Measurements from ENCODE around the gene TPCN1.
A peak's percentile ranks its signal among the peaks of the same experiment; 100 is the strongest.

Gene TPCN1

DNA sequence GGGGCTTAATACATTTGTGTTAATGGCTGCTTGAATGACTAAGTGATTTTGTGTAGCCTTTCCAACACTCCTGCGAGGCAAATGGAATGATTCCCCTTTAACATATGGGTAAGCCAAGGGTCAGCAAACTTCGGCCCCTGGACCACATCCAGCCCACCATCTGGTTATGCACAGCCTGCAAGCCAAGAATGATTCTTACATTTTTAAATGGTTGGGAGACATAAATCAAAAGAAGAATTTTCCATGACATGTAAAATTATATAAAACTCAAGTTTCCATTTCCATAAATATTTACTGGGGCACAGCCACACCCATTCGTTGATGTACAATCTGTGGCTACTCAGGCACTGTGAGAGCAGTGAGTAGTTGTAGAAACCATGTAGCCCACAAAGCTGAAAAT, 104.7 kb downstream of the TPCN1 start:
- H3K27me3 ChIP-seq = no peaks in the 10 kb centered on the region
- no peak for TF ChIP-seq Cebpa-rat (IDR thresholded peaks at IDR 0.05)
- 0 out of 22 replicates have a peak overlapping the region, but pooled peaks of 1 of the 11 experiments have one; percentile 24 for H3K9ac ChIP-seq
- H3K36me3 ChIP-seq = peaks cover 0 to 72% (median 11%) of the 10 kb centered on the region in 11 experiments; a peak in 14 of 22 replicates
- H3K4me1 ChIP-seq = peaks cover 14 to 41% (median 21%) of the 10 kb centered on the region in 10 experiments
- peaks cover 0 to 15% (median 9%) of the 10 kb centered on the region in 11 experiments; a peak in 11 of 22 replicates for H3K9me3 ChIP-seq (replicated peaks in 1 of 11)
- H3K27ac ChIP-seq = no peak overlapping the region
- 0 out of 22 replicates have a peak overlapping the region, but pooled peaks of 1 of the 11 experiments have one; percentile 35 for H3K4me2 ChIP-seq
- no peak overlapping the region for H3K4me3 ChIP-seq
- H4K20me1 ChIP-seq = peaks cover 0 to 27% (median 0%) of the 10 kb centered on the region in 11 experiments; a peak in 4 of 22 replicates

DNA sequence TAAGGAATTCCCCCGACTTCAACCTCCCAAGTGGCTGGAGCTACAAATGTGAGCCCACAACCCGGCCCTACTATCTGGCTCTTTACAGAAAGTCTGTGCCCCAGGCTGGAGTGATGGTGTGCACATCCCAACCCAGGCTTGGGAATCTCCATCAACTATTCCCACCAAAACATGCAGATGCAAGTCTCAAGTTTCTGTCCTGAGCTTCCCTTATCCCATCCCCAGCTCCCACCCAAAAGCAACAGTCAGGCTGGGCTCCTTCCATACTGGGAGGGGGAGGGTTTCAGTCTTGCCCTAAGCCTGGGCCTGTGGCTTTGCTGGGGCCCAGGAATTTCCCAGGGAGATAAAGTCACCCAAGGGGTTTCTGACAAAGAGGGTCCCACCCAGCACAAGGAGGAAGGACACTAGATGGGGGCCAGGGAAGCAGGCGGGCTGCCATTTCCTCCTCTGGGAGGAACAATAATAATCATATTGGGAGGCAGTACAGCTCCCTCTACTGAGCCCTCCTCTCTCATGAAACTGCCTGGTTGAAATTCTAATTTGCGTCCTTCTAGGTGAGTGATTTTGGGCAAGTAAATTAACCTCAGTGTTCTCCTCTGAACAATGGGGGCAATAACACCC, 105.6 kb downstream of the TPCN1 start:
- Histone ChIP-seq H3K36me3 (peaks cover 0 to 73% (median 7%) of the 10 kb centered on the region in 11 experiments; a peak in 10 of 22 replicates), H3K4me3 (no peak overlapping the region), H3K9ac (peak overlapping the region in 2 of 11 experiments; percentile 24 to 26; a peak in 2 of 22 replicates), H3K27ac (no peak overlapping the region), H4K20me1 (peaks cover 0 to 26% (median 0%) of the 10 kb centered on the region in 11 experiments; a peak in 6 of 22 replicates), H3K27me3 (no peaks in the 10 kb centered on the region), H3K9me3 (replicated peaks in 1 of 11) (peaks cover 0 to 12% (median 5%) of the 10 kb centered on the region in 11 experiments; a peak in 10 of 22 replicates), H3K4me2 (peak overlapping the region; percentile 25 to 53 (median 38); a peak in 19 of 22 replicates), H3K4me1 (peaks cover 14 to 40% (median 21%) of the 10 kb centered on the region in 10 experiments)
- TF ChIP-seq Cebpa-rat (IDR thresholded peaks at IDR 0.05) = no peak

DNA sequence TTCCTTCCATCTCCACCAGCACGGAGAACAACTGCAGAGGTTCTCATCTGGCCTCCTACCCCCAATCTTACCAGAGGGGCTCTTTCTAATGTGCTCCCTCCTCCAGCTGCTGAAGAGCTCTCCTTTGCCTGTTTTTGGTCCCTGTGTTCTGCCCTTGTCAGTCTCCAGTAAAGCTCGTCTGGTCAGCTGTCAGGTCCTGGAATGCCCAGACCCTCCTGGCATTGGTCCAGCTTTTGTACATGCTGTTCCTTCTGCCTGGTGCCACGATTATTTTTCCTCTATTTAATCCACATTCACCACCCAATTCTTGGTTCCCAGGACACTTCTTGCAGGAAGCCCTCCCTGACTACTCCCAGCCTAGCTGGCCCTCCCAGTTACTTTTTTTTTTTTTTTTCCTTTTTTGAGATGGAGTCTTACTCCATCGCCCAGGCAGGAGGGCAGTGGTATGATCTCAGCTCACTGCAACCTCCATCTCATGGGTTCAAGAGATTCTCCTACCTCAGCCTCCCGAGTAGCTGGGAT, 107.2 kb downstream of the TPCN1 start:
- Histone ChIP-seq H4K20me1 (peaks cover 0 to 41% (median 6%) of the 10 kb centered on the region in 11 experiments; a peak in 10 of 22 replicates), H3K9ac (no peak overlapping the region), H3K27me3 (no peaks in the 10 kb centered on the region), H3K4me1 (peaks cover 21 to 36% (median 27%) of the 10 kb centered on the region in 10 experiments), H3K9me3 (replicated peaks in 1 of 11) (no peaks in the 10 kb centered on the region; a peak in 2 of 22 replicates), H3K36me3 (peaks cover 0 to 74% (median 0%) of the 10 kb centered on the region in 11 experiments; a peak in 9 of 22 replicates), H3K27ac (no peak overlapping the region), H3K4me3 (no peak overlapping the region), H3K4me2 (no peak overlapping the region)
- no peak for TF ChIP-seq Cebpa-rat (IDR thresholded peaks at IDR 0.05)

DNA sequence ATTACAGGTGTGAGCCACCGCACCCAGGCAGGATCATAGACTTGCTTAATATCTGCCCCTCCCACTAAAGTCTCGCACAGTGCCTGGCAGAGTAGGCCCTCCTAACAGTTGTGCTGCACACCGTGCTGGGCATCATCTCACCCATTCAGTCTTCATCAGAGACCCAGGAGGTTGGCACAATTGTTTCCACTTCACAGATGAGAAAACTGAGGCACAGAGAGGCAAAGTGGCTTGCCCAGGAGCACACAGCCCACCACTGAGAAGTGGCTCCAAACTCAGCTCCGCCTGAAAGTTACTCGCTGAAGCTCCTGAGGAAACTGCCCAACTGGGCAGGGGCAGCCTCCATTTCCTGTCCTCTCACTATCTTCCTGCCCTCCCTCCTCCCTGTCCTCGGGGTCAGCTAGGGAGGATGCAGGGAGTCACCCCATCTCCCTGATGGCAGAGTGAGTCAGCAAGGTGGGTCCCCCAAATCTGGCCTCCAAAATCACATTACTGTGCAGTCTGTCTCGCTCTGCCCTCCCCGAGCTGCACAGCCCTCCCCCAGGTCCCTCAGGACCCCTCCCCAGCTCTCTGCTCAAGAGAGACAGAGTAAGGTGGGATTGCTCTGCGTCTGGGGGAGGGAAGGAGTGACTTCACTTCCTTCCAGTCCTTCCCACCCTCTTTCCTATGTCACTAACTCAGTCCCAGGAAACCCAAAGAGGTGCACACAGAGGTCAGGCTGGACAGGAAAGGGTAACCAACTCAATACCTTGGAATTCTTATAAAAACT, 107.9 kb downstream of the TPCN1 start:
- TF ChIP-seq Cebpa-rat (IDR thresholded peaks at IDR 0.05) = no peak
- H3K9ac ChIP-seq = no peak overlapping the region

DNA sequence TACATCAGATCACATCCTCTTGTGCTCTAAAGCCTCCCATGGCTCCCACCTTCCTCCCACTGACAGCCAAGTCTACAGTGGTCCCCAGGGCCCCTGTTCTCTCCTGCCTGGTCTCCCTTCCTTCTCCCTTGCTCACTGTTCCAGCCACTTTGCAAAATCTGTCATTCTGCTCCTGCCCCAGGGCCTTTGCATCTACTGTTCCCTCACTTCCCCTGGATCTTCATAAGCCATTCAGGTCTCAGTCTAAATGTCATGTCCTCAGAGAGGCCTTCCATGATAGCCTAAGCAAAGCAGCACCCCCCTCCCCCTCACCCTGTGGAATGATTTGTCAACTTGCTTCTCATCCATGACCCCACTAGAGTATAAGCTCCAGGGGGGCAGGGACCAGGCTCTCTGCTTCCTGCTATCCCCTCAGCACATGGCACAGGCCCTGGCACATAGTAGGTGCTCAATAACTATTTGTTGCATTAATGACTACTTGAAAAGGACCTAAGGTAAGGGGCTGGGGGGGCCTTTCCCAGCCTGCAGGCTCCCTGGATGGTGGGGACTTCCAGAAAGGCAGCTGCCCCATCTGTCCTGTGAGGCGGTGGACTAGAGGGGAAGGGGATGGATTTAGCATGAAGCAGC, 108.6 kb downstream of the TPCN1 start:
- no peak overlapping the region for H3K27ac ChIP-seq
- no peaks in the 10 kb centered on the region for H3K9me3 ChIP-seq (replicated peaks in 1 of 11)
- H3K4me1 ChIP-seq = peaks cover 32 to 48% (median 37%) of the 10 kb centered on the region in 10 experiments
- TF ChIP-seq Cebpa-rat (IDR thresholded peaks at IDR 0.05) = no peak
- H3K9ac ChIP-seq = no peak overlapping the region
- peaks cover 0 to 41% (median 6%) of the 10 kb centered on the region in 11 experiments; a peak in 10 of 22 replicates for H4K20me1 ChIP-seq
- H3K36me3 ChIP-seq = peaks cover 0 to 66% (median 0%) of the 10 kb centered on the region in 11 experiments; a peak in 9 of 22 replicates
- H3K4me2 ChIP-seq = peak overlapping the region in 3 of 11 experiments; percentile 10 to 31 (median 18); a peak in 4 of 22 replicates
- H3K27me3 ChIP-seq = peaks cover 0 to 12% (median 10%) of the 10 kb centered on the region in 11 experiments; a peak in 9 of 22 replicates
- no peak overlapping the region for H3K4me3 ChIP-seq

More for the DNA sequence above, 107.9 kb downstream of the TPCN1 start:
- peaks cover 0 to 66% (median 0%) of the 10 kb centered on the region in 11 experiments; a peak in 9 of 22 replicates for H3K36me3 ChIP-seq
- peaks cover 0 to 7% (median 3%) of the 10 kb centered on the region in 11 experiments; a peak in 9 of 22 replicates for H3K27me3 ChIP-seq
- H3K27ac ChIP-seq = no peak overlapping the region
- H3K4me1 ChIP-seq = peaks cover 27 to 44% (median 34%) of the 10 kb centered on the region in 10 experiments
- peaks cover 0 to 41% (median 6%) of the 10 kb centered on the region in 11 experiments; a peak in 10 of 22 replicates for H4K20me1 ChIP-seq
- H3K9me3 ChIP-seq (replicated peaks in 1 of 11) = no peaks in the 10 kb centered on the region
- H3K4me3 ChIP-seq = no peak overlapping the region
- peak overlapping the region in 3 of 11 experiments; percentile 10 to 31 (median 18); a peak in 4 of 22 replicates for H3K4me2 ChIP-seq

DNA sequence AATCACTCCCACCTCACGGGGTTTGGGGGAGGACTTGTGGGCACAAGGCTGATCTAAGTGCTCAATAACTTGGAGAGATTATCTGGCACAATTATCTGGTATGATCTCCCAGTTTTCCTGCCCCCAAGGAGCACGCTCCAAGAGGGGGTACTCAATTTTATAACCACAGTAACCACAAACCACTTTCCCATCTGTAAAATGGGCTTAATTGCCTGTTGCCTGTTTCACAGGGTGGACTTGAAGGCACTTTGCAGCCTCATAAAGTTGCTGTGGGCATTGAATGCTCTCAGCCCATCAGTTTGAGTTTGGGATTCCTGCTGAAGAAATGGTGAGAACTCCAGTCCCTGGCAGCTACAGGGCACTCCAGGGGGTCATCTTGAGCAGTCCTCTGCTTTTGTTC, 109.2 kb downstream of the TPCN1 start:
- no peak overlapping the region for H3K4me3 ChIP-seq
- peaks cover 32 to 52% (median 40%) of the 10 kb centered on the region in 10 experiments for H3K4me1 ChIP-seq
- peaks cover 0 to 61% (median 0%) of the 10 kb centered on the region in 11 experiments; a peak in 9 of 22 replicates for H3K36me3 ChIP-seq
- H3K27ac ChIP-seq = no peak overlapping the region
- peaks cover 0 to 41% (median 6%) of the 10 kb centered on the region in 11 experiments; a peak in 10 of 22 replicates for H4K20me1 ChIP-seq
- TF ChIP-seq Cebpa-rat (IDR thresholded peaks at IDR 0.05) = no peak
- H3K4me2 ChIP-seq = no peak overlapping the region
- no peak overlapping the region for H3K9ac ChIP-seq
- H3K27me3 ChIP-seq = peaks cover 0 to 12% (median 10%) of the 10 kb centered on the region in 11 experiments; a peak in 9 of 22 replicates
- H3K9me3 ChIP-seq (replicated peaks in 1 of 11) = no peaks in the 10 kb centered on the region

GRCh38 chr12:113332688-113333417, 111.6 kb downstream of the TPCN1 start:
- Histone ChIP-seq H3K27ac (no peak overlapping the region), H3K9me3 (replicated peaks in 1 of 11) (no peaks in the 10 kb centered on the region), H3K4me2 (peak overlapping the region; percentile 12 to 98 (median 92); a peak in 21 of 22 replicates), H4K20me1 (peaks cover 0 to 33% (median 6%) of the 10 kb centered on the region in 11 experiments; a peak in 10 of 22 replicates), H3K27me3 (peaks cover 0 to 12% (median 10%) of the 10 kb centered on the region in 11 experiments; a peak in 9 of 22 replicates), H3K36me3 (peaks cover 0 to 52% (median 0%) of the 10 kb centered on the region in 11 experiments; a peak in 9 of 22 replicates), H3K4me3 (peak overlapping the region in 3 of 10 experiments; percentile 78 to 88 (median 84); a peak in 5 of 20 replicates), H3K4me1 (peaks cover 17 to 46% (median 27%) of the 10 kb centered on the region in 10 experiments), H3K9ac (peak overlapping the region in 1 of 11 experiments; percentile 1; a peak in 1 of 22 replicates)
- TF ChIP-seq Cebpa-rat (IDR thresholded peaks at IDR 0.05) = no peak

Data from BLaER1 treated with 17β-estradiol and CSF1 and Interleukin-3, amounts not matched to agents 10 nM and 100 nM (cell line).